H1 (cell line): ENCODE data around the gene NOD2. TPM values are rescaled to one million over a fixed set of nuclear protein-coding genes. Genes with fewer than 3 reads are reported as not detected.

Experiments used
- BCL11A ChIP-seq, 2 experiments: IDR thresholded peaks; one replicate each; pipeline ENCODE4 v1.6.1; 2011; ENCODE audit warnings: low read depth in 2 of 2, low read length in 2 of 2, mild to moderate bottlenecking in 2 of 2
- CHD7 ChIP-seq: fragments of 300-600 bp; sonication (generic); IDR thresholded peaks from 2 replicates; pipeline ENCODE4 v1.7.1; 2012; ENCODE audit warnings: low read length, moderate library complexity, mild to moderate bottlenecking, inconsistent platforms; ENCODE audit not compliant: insufficient replicate concordance
- CTBP2 ChIP-seq: IDR thresholded peaks from 2 replicates; pipeline ENCODE4 v1.7.0; 2011; ENCODE audit warnings: borderline replicate concordance, mild to moderate bottlenecking, moderate library complexity, mixed read lengths, low read length; ENCODE audit not compliant: insufficient read depth, insufficient read length
- HDAC6 ChIP-seq: IDR thresholded peaks from one replicate; pipeline ENCODE4 v1.7.1; 2012; ENCODE audit warnings: low read depth, mild to moderate bottlenecking, inconsistent platforms, low read length, moderate library complexity
- KDM4A ChIP-seq: IDR thresholded peaks from one replicate; pipeline ENCODE4 v1.7.1; 2012; ENCODE audit warnings: low read depth, mild to moderate bottlenecking, moderate library complexity, low read length, inconsistent platforms; ENCODE audit not compliant: severe bottlenecking
- SP2 ChIP-seq: IDR thresholded peaks from 2 replicates; pipeline ENCODE4 v1.6.1; 2012; ENCODE audit warnings: mild to moderate bottlenecking, low read length, inconsistent platforms
- SP4 ChIP-seq: IDR thresholded peaks from 2 replicates; pipeline ENCODE4 v1.6.1; 2012; ENCODE audit warnings: low read length, inconsistent platforms
- polyA plus RNA-seq, 7 experiments: library from polyadenylated mRNA; depleted of rRNA in 3 of 7; stranded (reverse) in 5 of 7; unstranded in 2 of 7; fragments of >200 nt in 5 of 7; fragments of 200-250 nt in 2 of 7; gene quantifications; 1 replicate in 5 of 7; 2 replicates in 1 of 7; 4 replicates in 1 of 7; pipeline versions ENCODE4 v1.2.1 to v1.2.3, GENCODE V29; 2011 to 2013; ENCODE audit warnings: missing spikeins in 2 of 7, mixed read lengths in 2 of 7
- total RNA-seq: library from RNA; stranded (reverse); fragmentation: NEBNext Ultra II Directional; extraction: Animal tissue kit (Norgen Biotek cat#: 25700); gene quantifications from 2 replicates; pipeline ENCODE4 v1.2.1, GENCODE V29; 2021

The NOD2 gene
- total and polyA plus RNA-seq, 2 of the 8 experiments (the other 6 are each of a cell fraction or from before 2014, with no cell fraction given), result 0.37 to 0.42 TPM

DNA sequence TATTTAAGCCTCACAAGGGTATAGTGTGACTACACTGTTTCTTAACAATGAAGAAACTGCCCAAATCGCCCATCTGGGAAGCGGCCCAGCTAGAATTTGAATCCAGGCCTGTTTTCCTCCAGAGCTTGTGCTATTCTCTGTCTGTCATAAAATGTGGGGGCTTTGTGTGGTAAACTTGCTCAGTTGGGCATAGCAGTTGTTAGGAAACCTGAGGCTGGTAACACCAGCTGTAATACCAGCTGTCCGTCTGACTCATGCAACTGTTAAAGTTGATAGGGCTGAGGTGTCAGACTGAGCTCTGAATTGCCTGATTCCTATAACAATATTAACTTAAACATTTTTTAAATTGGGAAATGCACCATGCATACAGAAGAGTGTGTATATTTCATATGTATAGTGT is 9.3 kb downstream of the NOD2 start (continued):
- TF ChIP-seq CHD7 (no peak), SP2 (no peak), KDM4A (no peak), CTBP2 (no peak), HDAC6 (no peak), SP4 (no peak), BCL11A (IDR thresholded peaks at IDR 0.05; ENCODE audit: low read depth in 2 of 2, low read length in 2 of 2) (no peak)
- TF ChIP-seq, all 59 proteins: peak for 0
